HK-2 (cell line): ENCODE data around the gene NDUFS6.
"Not testable (repeated sequence)": the region's sequence is repeated elsewhere in the genome, so short reads cannot be mapped to it uniquely, and the experiment has no call there.

Experiments
- DNase-seq: peaks from one replicate; pipeline ENCODE4 v3.0.0-alpha.2; 2018; ENCODE audit not compliant: unreplicated experiment

The NDUFS6 gene

DNA sequence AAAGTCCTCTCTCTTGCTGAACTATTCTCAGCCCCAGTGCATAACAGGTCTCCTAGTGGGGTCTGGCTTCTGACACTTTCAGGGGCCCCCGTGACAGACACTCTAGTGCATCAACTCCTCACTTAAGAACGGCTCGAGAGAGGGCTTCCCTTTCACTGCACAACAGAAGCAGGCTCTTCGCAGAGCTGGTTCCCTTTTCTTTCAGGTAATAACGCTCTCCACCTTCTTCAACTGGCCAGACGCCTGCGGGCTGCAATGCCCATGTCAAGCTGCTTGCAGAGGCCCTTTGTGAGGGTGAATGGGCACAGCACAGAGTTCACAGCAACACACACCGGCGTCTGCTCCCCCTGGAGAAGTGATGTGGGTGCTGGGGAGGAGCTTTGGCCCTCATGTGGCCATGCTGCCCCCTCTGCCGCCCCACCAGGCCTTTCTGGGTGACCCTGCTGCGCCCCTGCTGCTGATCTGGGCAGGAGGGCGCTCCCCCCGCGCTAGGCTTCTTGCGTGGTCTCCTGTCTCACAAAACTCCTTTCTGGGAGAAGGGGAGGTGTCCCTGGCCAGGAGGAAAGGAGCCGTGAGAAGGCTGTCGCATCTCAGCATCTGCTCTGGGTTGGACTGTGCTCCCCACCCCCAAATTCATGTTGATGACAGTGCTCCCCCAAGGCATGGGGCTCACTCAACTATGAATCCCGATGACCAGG lies 4.0 kb upstream of the NDUFS6 start:
- DNase-seq: no peak

DNA sequence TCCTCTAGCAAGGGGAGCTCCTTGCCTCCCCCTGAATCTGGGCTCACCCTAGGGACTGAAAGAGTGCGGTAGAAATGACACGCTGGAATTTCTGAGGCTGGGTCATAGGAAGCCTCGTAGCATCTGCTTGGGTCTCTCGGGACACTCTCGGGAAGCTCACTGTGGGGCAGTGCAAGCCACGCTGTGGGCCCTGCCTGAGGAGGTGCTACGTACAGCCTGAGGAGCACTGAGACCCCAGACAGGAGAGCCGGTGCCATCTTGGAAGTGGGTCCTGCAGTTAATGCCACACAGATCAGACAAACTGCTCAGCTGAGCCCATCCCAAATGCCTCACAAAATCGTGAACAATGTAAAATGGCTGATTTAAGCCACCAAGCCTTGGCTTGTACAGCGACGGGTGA lies 3.4 kb upstream of the NDUFS6 start:
- DNase-seq: no peak

DNA sequence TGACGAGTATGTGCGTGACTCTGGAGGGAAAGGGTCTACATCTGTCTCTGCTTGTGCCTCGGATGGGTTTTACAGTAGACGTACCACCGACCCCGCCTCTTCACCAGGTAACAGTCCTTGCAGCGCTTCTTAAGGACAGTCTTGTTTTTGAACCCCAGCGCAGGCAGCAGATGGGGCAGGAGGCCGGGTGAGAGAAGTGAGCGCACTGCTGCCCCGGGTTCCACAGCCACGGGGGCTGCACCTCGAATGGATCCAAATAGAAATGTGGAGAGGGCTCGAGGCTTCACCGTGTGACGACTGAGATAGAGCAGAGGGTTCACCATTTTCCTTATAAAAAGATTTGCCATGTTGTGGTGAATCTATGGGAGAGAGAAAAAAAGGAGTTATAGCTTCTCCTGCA lies 2.6 kb upstream of the NDUFS6 start:
- DNase-seq: not testable (repeated sequence)

DNA sequence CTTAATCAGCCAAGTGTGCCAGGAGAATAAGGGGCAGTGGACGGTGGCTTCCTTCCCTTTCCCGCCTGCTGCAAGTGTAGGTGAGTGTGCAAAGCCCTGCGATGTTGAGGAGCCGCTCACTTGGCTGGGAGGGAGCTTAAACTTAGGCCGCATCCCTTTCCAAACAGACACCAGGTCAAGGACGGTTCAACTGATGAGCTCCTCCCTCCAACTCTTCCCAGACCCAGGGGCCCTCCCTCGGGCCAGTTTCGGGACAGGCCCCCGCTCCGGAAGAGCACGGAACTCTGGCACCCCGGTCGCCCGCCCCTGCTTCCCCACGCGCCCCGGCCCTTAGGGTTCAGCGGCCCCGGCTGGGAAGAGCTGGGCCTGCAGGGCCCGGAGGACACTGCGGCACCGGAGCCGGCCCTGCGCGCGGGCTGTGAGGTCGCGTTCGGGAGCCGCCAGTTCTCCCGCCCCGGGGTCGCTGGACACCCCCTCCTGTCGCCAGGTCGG lies 2.1 kb upstream of the NDUFS6 start:
- peak; percentile 29 for DNase-seq

DNA sequence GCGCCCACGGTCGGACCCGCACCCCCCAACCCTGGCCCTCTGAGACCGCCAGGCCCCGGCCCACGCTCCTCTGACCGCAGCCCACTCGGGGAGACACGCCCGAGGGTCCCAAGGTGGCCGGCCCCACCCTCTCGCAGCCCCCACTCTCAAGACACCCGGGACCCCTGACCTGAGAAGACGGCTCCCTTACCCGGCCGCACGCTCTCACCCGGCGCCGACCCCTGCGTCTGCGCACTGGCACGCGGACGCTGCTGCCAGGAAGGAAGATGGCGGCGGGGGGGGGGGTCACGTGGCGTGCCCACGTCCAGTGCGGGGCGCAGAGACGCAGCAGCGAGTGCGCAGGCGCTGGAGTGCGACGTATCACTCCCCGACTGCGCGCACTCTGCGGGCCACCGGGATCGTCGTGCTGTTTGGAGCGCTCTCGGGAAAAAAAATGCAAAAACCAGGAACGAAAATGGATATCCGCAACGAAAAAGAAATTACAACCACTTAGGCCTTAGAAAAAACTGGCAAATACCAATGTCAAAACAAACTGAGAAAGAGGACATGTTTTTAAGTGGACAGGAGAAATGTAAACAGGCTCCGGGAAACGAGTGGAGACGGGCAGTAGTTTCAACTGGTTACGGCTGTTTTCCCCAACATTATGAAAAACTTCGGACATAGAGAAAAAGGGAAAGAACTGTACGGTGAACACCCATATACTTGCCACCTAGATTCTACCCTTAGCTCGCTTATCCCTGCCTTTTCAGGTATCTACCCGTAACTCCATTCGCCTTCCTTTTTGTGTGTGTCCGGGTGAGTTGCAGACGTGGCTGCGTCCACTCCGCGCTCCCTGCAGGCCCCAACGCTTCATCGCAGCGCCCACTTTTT lies 1.4 kb upstream of the NDUFS6 start, which contains the start of gene MRPL36:
TSS of gene MRPL36 (minus strand) at position 236 of the 870 bp plus-strand sequence. CDS start 902 bp downstream, outside the sequence.
- peak; percentile 93 for DNase-seq

DNA sequence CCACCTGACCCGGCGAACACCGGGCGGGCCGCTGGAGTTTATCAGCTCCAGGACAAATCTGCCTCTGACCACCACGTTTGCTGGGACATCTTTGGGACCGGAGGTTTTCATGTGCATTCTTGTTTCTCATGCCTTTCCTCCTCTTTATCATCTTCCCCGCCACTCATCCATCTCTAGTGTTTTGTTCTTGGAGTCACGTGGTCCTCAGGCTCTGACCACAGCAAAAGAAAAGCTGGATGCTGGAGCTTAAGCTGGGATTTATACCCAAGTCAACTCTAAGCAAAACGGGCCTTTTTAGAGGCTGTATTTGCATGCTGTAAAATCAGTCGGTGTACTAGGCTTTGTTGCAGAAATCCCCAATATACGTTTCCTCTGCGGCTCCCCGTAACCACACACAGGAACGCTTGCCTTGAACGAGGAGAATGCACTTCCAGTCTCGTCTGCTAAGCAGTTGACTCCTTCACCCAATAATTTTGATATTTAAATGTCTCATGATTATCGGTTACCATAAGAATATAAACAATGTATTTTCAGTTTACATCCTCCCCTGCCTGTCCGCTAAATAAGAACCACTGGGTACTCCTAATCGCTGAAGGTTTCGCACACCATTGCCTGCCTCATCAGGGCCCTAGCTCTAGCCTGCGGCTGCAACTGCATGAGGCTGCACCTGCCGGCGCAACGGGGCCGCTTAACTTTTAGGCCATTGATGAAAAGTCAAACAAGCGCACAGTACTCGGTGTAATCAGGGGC lies 560 bp upstream of the NDUFS6 start:
- DNase-seq: no peak

DNA sequence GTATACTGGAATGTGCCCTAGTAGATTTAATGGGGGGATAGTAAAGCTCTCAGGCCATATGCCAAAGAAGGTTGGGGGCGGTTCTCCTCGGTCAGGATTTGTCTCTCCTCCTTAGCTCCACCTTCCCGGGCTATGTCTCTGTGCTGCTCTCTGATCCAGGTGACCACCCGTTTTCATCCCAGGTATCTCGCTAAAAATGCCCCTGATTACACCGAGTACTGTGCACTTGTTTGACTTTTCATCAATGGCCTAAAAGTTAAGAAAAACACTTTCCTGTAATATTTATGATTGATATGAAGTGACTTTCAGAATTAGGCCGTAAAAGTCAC lies 724 bp downstream of the NDUFS6 start:
- DNase-seq: no peak

DNA sequence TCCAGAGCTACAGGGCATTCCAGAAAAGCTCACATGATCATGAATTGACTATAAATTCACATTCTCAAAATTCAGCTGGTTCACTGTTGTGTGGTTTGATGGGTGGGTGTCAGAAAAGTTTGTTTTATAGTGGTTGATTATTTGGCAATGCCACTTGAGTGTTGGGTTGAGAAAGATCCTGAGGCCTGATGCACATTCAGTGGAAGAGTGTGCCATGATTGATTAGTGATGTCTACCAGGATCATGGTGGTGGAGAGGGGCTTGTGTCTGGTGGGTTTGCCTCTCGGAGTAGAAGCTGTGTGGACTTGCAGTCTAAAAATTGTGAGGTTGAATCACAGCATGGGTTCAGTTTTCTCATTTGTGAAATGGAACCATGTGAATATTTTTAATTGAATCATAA lies 2.0 kb downstream of the NDUFS6 start:
- DNase-seq: no peak

DNA sequence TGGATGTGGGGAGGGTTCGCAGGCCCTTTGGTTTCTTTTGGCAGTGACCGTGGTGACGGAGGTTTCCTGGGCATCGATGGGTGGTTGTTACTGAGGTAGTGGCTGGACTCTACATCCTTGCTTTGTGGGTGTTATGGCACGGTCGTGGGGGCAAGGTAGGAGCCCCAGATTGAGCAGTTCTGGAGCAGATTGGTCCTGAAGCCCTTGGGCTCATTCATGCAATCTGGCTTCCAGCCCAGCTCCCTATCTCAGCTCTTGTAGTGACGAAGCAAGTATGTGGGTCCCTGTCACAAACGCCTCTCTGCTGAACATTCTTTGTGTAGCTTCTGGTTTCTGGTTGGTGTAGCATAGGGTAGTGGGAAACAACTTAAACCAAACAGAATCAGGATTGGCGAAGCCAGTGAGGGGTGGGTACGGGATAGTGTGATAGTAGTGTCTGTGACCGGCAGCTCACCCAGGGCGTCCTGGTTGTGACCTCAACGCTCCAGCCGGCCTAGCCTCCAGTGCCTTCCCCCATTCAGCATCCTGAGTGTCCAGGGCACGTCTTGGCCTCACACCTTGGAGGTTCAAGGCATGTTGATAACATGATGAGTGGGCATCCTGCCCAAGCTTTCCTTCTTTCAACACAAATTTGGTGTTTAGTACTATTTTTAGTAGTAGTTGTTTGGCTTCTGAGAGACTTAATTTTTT lies 2.9 kb downstream of the NDUFS6 start:
- no peak for DNase-seq

DNA sequence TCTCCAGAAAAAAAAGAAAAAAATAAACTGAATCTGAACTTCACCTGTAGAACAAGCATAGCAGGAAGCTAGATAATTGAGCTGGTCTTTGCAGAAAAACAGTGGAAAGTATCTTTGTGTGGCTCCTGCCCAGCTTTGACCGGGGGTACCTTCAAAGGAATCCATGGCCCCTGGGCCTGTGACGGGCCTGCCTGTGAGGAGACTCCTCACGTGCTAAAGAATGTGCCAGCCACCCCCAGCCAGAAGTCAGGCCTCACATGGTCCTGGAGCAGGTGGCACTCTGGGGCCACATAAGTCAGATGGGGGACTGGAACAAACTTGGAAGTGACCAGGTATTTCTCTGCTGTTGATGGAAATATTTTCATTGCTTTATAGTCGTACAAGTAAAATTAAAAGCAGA lies 4.1 kb downstream of the NDUFS6 start:
- no peak for DNase-seq

DNA sequence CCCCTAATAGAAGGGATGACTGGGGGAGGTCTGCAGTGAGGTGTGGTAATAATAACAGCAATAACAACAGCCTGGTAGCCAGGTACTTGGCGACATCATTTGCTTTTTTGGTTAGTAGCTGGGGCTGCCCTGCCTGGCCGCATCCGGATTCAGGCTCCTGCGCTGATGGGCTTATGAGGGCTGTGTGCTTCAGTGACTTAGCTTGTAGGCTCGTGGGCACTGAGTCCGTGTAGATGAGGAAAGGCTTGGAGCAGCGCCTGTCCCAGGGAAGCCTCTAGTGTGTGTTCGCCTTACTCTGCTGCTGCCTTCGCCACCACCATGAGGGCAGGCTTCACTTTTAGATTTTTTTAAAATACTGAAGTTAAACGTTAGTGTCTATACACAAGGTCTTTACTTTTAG lies 4.5 kb downstream of the NDUFS6 start:
- no peak for DNase-seq

DNA sequence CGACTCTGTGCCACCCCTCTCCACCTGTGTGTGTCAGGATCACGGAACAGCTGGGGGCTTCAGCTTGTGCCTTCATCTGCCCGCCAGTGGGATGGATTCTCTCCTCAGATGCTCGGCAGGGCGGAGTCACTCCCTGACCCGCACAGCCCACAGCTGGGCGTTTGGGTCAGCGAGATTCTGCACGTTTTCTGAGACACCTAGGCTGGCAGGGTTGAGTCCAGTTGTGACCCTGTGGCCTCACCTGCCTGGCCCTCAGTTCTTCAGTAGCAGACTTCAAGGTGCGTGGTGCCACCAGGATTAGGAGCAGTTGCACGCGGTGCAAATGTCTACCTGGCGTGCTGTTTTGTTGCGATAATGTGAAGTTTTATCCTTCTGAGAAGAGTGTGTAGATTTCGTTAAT lies 5.0 kb downstream of the NDUFS6 start:
- DNase-seq: no peak

DNA sequence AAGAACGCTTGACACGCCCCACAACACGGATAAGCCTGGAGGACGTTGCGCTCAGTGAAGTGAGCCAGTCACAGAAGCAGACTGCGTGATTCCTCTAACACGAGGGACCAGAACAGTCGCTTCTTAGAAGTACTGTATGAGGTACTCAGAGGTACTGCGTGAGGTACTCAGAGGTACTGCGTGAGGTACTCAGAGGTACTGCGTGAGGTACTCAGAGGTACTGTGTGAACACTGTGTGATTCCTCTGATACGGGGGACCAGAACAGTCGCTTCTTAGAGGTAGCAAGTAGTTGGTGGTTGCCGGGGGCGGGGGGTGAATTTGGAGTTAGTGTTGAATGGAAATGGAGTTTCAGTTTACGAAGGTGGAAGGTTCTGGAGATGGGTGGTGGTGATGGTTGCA lies 5.8 kb downstream of the NDUFS6 start:
- no peak for DNase-seq

DNA sequence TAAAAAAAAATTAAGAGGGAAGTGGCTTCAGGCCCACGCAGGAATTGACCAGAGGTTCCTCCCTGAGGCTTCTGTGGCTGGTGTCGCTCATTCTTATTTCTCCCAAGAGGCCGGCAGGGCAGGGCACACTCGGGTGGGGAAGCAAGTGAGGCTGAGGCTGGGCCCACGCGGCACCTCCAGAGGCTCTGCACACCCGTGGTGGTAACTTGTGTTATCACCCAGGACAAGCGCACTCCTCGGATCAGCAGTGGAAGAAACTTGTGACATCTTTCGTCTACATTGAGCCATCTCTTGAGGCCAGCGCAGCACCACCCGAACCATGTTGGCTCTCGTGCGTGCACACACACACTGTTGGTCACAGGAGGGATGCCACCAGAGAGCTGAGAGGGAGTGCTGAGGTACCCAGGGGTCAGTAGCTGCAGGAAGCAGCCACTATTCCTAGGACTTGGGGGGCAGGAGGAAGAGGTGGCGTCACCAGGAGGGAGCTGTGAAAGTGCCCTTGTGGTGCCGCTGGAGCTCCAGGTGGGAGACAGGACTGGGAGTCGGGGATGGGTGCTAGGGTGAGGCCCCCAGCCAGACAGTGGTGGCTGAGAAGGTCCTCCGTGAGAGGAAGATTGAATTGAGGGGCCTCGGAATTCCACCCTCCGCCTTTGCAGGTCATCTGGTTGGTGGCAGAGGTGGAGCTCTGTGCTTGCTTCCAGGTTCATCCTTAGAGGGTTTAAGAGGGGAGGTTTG lies 6.4 kb downstream of the NDUFS6 start:
- no peak for DNase-seq

DNA sequence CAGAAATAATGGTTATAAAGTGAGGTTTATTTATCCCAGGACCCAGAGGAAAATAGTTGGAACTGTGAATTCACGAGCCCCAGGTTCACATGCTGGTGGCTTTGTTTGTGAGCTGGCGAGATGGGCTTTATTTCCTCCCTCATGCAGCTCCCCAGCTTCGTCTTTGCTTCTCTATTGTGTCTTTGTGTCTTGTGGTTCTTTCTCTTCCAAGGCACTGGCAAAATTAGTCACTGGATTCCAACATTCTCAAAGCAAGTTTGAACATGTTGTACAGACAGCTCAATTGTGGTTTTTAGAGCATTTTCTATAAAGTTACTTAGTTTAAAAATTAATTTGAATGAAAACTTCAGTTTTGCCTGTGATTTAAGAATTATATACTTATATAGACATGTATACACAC lies 7.2 kb downstream of the NDUFS6 start:
- DNase-seq: no peak

DNA sequence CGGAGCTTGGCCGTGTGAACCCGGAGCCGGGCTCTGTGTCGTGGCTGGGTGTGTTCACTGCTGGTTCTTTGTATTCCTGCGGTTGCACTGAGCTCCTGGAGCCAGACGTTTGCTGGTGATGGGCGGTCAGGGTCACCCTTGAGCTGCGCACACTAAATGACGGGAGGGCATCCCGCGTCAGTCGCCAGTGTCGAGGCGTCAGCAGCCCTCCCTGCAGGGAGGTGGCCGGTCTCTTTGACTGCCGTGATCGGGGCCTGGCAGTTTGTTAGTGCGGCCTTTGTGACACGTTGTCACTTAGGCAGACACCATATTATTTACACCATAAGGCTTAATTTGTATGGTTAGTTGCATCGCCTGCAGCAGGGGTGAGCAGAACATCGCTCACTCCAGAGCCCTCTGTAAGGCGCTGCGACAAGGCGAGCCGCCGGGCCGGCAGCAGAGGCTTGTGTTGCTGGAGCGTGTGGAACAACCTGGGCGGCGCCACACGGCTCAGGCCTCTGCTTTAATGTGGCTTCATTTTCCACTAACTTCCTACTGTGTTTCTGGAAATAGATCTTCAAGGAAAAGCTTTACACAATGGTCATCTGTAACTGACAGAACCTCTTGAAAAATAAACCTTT lies 8.3 kb downstream of the NDUFS6 start:
- DNase-seq: no peak

DNA sequence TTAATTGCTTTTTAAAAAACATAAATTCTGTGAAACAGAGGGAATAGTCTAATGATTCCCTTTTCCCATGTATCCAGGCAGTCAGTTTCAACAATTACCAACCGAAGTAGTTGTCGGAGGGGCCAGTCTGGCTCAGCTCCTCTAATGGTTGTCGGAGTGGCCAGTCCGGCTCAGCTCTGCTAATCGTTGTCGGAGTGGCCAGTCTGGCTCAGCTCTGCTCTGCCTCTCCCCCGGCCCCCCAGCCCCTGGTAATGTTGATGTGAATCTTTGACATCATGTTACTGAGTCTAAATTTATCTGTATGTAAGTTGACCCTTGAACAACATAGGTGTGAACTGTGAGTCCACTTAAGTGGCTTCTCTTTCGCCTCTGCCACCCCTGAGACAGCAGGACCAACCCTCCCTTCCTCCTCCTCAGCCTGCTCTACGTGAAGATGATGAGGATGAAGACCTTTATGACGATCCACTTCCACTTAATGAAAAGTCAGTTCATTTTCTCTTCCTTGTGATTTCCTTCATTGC lies 9.4 kb downstream of the NDUFS6 start:
- no peak for DNase-seq

DNA sequence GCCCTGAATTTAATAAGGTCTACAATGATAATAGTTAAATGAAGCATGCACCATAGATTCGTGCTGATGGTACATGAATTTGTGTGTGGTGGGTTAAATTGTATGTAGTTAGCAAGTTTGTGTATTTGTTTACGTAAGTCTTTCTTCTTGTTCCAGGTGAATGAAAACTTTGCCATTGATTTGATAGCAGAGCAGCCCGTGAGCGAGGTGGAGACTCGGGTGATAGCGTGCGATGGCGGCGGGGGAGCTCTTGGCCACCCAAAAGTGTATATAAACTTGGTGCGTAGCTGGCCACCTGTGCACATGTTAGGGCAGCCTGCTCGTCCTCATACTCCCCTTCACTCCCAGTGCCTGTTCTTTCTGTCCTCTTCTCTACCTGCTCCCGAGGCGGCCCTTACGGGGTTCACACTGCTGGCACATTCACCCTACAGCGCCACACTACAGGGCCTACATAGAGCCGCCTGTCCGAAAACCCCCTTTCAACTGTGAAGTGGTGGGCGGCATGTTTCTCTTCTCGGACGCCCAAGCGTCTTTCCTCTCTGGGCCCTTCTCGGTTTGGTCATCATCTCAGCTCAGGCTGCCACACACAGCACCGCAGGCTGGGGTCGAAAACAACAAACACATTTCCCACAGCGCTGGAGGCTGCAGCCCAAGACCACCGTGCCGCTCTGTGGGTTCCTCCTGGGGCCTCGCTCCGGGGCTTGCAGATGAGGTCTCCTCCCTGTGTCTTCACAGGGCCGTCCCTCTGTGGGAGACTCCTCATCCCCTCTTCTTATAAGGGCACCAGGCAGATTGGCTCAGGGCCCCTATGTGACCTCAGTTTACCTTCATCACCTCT lies 13.2 kb downstream of the NDUFS6 start:
- DNase-seq: no peak

DNA sequence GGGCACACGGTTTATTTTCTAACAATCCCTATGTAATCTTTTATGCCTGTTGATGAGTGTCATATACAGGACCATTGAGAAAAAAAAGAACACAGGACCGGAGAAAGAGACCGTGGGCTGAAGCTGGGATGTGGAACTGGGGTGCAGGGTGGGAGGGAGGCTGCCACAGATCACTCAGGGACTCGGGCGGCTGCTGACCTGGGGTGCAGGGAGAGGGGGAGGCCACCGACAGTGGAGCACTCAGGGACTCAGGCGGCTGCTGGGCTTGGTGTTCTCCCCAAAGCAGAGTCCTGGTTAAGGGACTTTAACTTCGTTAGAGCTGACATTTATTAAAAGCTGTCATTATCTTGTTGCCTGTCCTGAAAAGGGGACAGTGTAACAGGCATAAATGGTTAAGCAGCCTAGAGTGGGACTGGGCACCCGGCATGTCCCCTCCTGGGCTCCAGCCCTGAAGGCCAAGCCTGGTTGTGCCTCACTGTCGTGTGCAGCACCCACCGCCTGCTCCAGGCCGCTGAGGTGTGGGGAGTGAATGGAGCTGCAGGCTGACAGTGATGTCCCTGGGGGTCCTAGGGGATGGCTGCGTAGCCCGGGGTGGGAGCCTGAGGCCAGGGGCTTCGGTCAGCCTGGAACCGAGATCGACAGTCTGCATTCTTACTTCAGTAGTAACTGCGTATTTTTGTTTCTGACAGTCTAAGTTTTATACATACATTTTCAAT lies 14.0 kb downstream of the NDUFS6 start:
- DNase-seq: no peak
